GM19397 (cell line): Measurements from ENCODE around the gene FNBP1.
"Not testable (repeated sequence)": the region's sequence is repeated elsewhere in the genome, so short reads cannot be mapped to it uniquely, and the experiment has no call there.

Source experiments
- ATAC-seq: cut with Tn5 transposase; IDR thresholded peaks from one replicate; pipeline ENCODE4 v1.9.1; 2021; ENCODE audit warnings: mild to moderate bottlenecking, moderate library complexity; ENCODE audit not compliant: unreplicated experiment

Gene FNBP1

GRCh38 chr9:129962451-129962864 is 80.5 kb downstream of the FNBP1 start:
- ATAC-seq = no peak

GRCh38 chr9:129958796-129959195 is 84.2 kb downstream of the FNBP1 start:
- ATAC-seq = no peak

GRCh38 chr9:129954868-129955550 is 88.0 kb downstream of the FNBP1 start:
- ATAC-seq = no peak

DNA sequence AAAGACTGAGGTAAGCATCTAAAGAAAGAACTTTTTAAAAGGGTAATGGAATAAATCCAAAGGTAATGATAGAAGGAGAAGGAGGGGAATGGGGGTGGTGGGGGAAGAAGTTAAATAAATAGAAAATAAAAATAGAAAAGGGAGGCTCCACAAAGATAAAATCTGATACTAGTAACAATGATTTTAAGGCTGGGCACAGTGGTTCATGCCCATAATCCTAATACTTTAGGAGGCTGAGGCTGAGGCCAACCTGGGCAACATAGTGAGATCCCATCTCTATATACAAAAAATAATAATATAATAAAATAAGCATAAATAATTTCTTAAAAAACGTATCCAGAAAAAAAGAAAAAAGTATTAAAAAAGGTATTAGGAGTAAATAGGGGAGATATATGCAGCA is 89.3 kb downstream of the FNBP1 start:
- ATAC-seq = no peak

DNA sequence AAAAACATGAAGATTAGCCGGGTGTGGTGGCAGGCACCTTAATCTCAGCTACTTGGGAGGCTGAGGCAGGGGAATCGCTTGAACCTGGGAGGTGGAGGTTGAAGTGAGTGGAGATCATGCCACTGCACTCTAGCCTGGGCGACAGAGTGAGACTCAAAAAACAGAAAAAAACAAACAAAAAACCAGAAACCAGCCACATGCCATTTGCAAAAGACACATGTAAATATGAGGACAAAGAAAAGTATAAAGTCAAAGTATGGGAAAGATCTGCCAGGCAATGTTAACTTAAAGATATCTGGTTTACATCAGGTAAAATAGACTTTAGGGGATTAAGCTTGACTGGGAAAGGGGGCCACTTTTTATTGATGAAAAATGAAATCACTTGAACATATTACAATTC is 90.7 kb downstream of the FNBP1 start:
- ATAC-seq = no peak

DNA sequence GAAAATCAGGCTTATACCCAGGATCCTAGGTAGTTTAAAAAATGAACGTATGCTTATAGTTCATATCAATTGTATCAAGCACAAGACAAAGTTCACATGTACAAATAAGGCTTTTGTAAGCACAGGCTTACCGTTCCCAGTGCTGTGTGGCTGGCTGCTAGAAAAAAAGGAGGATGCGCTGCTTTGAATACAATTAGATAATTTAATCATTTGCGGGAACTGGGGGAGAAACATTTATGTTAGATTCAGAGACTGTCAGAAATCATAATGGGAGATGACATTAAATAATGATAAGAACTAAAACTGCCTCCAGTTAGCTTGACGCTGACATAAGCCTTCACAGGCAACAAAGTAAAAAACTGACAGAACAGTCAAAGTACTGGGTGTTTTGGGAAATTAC is 93.2 kb downstream of the FNBP1 start:
- no peak for ATAC-seq

DNA sequence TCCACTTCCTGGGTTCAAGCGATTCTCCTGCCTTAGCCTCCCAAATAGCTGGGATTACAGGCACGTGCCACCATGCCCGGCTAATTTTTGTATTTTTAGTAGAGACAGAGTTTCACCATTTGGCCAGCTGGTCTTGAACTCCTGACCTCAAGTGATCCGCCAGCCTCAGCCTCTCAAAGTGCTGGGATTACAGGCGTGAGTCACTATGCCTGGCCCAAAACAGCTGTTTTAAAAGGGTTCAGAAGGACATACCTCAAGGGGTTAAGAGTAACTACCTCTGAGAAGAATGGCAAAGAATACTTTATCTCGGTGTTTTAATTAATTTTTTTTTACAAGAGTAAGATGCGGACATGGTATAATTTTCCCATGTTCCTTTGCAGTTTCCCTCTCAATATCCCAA is 94.4 kb downstream of the FNBP1 start:
- ATAC-seq = not testable (repeated sequence)

- no peak for ATAC-seq
Observed at GRCh38 chr9:129946246-129946995, 96.6 kb downstream of the FNBP1 start.

DNA sequence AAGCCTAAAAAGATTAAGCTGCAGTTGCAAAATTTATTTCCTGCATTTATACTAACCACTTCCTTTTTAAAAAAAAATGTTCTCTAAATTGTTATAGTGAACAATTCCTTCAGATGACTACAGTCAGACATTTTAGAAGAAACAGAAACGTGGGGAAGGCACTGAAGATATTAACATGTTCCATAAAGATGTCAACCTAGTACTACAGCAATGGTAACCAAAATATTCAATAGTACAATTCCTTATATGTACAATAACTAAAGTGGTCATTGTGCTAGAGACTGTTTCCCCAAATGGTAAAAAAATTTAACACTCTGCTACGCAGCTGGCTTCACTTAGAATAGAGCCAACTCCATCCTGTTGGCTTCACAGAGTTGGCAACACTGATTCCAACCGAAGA is 97.7 kb downstream of the FNBP1 start:
- ATAC-seq = no peak

DNA sequence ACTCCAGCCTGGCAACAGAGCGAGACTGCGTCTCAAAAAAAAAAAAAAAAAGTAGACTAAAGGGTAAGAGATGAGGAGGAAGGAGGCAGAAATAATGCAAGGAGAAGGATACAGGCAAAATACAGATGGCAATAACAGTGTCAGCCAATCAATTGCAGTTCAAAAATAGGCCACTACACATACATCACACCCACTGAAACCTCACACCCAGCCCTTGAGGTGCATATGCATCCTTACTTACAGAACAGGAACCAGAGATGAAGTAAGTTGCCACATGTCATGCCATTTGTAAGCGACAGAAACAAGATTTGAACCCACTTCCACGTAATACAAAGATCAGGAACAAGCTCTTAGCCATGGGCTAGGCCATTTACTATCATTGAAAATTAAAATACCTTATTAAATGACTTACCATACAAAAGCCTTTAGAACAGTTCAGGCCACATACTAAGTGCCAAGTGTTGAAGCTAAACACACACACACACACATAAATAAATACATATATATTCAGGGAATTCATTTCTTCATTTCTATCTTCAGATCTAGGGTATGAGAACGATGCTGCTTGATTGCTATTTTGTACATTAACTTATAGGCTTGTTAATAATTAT is 98.4 kb downstream of the FNBP1 start:
- ATAC-seq = no peak

DNA sequence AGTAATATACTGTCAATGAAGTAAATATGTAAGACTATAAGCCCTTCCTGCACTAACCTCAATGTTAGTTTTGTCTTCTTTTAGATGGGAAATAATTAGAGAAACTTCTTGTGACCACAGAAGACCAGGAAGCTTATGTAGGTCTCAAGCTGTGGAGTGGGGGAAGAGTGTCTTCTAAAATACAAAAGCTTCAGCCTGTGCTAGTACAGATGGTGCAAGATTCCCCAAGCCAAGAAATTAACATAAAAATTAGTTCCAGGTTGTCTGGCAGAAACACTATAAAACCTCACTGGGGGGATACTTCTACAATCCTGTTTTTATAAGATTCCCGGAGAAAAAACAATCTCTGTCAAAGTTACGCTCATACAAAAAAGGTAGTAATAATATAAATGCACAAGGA is 103.6 kb downstream of the FNBP1 start:
- no peak for ATAC-seq

GRCh38 chr9:129938291-129938979 is 104.6 kb downstream of the FNBP1 start:
- ATAC-seq = no peak

DNA sequence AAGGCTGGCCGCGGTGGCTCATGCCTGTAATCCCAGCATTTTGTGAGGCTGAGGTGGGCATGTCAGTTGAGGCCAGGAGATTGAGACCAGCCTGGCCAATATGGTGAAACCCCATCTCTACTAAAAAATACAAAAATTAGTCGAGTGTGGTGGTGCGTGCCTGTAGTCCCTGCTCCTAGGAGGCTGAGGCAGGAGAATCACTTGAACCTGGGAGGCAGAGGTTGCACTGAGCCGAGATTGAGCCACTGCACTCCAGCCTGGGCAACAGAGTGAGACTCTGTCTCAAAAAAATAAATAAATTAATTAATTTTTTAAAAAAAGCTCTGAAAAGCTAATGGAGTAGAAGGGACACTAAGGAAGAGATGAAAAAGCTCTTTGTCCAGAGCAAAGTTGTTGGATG is 105.1 kb downstream of the FNBP1 start:
- not testable (repeated sequence) for ATAC-seq

DNA sequence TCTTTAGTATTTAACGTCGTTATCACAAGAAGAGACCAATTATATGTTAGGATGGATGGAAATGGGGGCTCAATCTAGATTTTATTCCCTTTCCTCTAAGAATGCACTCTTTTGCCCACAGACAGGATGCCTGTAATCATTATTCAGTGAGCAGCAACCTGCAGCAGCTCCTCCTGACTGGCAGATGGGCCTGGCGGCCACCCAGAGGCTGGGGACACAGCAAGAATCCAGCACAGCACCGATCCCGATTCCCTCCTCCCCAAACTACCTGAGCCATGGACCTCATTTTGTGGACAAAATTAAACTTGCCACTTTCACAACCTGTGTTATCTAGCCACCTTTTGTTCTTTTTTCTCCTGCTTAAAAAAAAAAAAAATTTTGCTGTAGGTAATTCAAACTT is 106.8 kb downstream of the FNBP1 start:
- ATAC-seq = no peak

- ATAC-seq = no peak
Observed at GRCh38 chr9:129934780-129935179, 108.2 kb downstream of the FNBP1 start.

DNA sequence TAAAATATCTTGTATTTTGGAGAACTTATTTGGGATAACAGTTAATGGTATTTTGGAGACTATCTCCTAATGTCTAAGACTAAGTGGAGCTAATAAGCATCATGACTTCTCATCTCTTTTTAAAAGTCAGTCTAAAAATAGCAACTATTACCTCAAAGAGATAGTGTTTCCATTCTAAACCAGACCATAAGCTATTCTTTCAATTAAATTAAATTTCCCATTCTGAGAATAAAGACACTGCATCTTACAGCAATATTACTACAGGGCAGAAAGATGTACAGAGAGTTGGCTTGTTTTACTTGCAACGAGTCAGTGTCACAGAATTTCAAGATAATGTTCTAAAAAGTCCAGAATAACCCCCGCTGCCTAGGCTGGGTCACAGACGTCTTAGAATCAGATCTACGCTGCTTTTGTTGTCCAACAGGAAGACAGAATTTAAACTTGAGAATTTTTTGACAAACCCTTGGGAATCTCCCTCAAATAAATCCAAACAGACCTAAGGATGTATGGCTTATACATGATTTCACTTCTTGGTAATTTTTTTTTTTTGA is 108.9 kb downstream of the FNBP1 start:
- ATAC-seq = no peak

GRCh38 chr9:129933185-129934040 is 109.6 kb downstream of the FNBP1 start:
- ATAC-seq = no peak

GRCh38 chr9:129932303-129933151 is 110.5 kb downstream of the FNBP1 start:
- no peak for ATAC-seq

- no peak for ATAC-seq
Observed at GRCh38 chr9:129930743-129931142, 112.2 kb downstream of the FNBP1 start.
